CD4-positive, alpha-beta memory T cell (primary cell): ENCODE measurements around the gene RPE65. TPM values are rescaled to one million over a fixed set of nuclear protein-coding genes. Genes with fewer than 3 reads are reported as not detected.
"Not testable (repeated sequence)": the region's sequence is repeated elsewhere in the genome, so short reads cannot be mapped to it uniquely, and the experiment has no call there.

Experiments
- CTCF ChIA-PET: fragments of 350-600 bp; sonication (Branson Sonifier 250); formaldehyde crosslinking; loops from one replicate; lab custom pipeline; 2021; ENCODE audit warnings: inconsistent platforms; ENCODE audit not compliant: partially characterized antibody; lab: Charles Lee
- POLR2A ChIA-PET: fragments of 350-600 bp; sonication (Branson Sonifier 250); formaldehyde crosslinking; loops from one replicate; lab custom pipeline; 2021; ENCODE audit not compliant: partially characterized antibody; lab: Charles Lee
- DNase-seq, 5 donors: peaks; one replicate each; pipeline versions ENCODE4 v3.0.0 to v3.0.0-alpha.2; 2020 to 2022; ENCODE audit warnings: mixed read lengths in 1 of 5
- H3K27ac ChIP-seq: one replicate; pipeline ENCODE4 v1.7.0; 2013; ENCODE audit warnings: low read depth, low read length
- H3K27me3 ChIP-seq: 2 replicates; pipeline ENCODE4 v1.7.0; 2013; ENCODE audit warnings: mild to moderate bottlenecking, low read length, moderate library complexity; ENCODE audit not compliant: insufficient read depth
- H3K36me3 ChIP-seq: 2 replicates; pipeline ENCODE4 v1.7.0; 2013; ENCODE audit warnings: mild to moderate bottlenecking, low read length, moderate library complexity; ENCODE audit not compliant: insufficient read depth
- H3K4me1 ChIP-seq: 2 replicates; pipeline ENCODE4 v1.7.0; 2013; ENCODE audit warnings: mild to moderate bottlenecking, low read length, moderate library complexity; ENCODE audit not compliant: insufficient read depth
- H3K4me3 ChIP-seq, 2 donors: one replicate each; pipeline ENCODE4 v1.7.0; 2013; ENCODE audit warnings: low read length in 2 of 2, mild to moderate bottlenecking in 1 of 2
- H3K9me3 ChIP-seq, 2 donors: one replicate each; pipeline ENCODE4 v1.7.0; 2013; ENCODE audit warnings: low read length in 2 of 2, control low read depth in 1 of 2; ENCODE audit not compliant: control insufficient read depth in 1 of 2
- H3K27ac Mint-ChIP-seq, 7 donors: one replicate each; pipeline ENCODE4 v1.8.0; 2020 to 2021; ENCODE audit warnings: mixed read lengths in 7 of 7, mild to moderate bottlenecking in 6 of 7, inconsistent platforms in 3 of 7, moderate library complexity in 3 of 7
- H3K27me3 Mint-ChIP-seq, 2 donors: one replicate each; pipeline ENCODE4 v1.8.0; 2020 to 2021; ENCODE audit warnings: mixed read lengths in 2 of 2
- H3K36me3 Mint-ChIP-seq, 2 donors: one replicate each; pipeline ENCODE4 v1.8.0; 2020 to 2021; ENCODE audit warnings: mixed read lengths in 2 of 2, inconsistent platforms in 1 of 2, mild to moderate bottlenecking in 1 of 2
- H3K4me1 Mint-ChIP-seq, 4 donors: one replicate each; pipeline ENCODE4 v1.8.0; 2020 to 2021; ENCODE audit warnings: mixed read lengths in 4 of 4, mild to moderate bottlenecking in 1 of 4
- H3K4me3 Mint-ChIP-seq, 8 donors: one replicate each; pipeline ENCODE4 v1.8.0; 2020 to 2021; ENCODE audit warnings: mixed read lengths in 8 of 8, mild to moderate bottlenecking in 7 of 8, moderate library complexity in 6 of 8, inconsistent platforms in 3 of 8
- H3K9me3 Mint-ChIP-seq, 8 donors: one replicate each; pipeline ENCODE4 v1.8.0; 2020 to 2021; ENCODE audit warnings: mixed read lengths in 8 of 8, mild to moderate bottlenecking in 5 of 8, inconsistent platforms in 3 of 8, moderate library complexity in 1 of 8
- intact Hi-C: fragments of 100-400 bp; cut with micrococcal nuclease; formaldehyde crosslinking; loops from one replicate; pipeline ENCODE4 v1.15.1; 2023
- polyA plus RNA-seq, 2 donors: library from polyadenylated mRNA; unstranded; fragments of 300-500 nt; fragmentation: Illumina TruSeq; gene quantifications; one replicate each; pipeline ENCODE4 v1.2.3, GENCODE V29; 2021
- total RNA-seq, 2 experiments: library from RNA; stranded (reverse); gene quantifications; one replicate each; pipeline ENCODE4 v1.2.3, GENCODE V29; 2021

Gene RPE65
- total and polyA plus RNA-seq, 4 experiments from 2014 or later, result not detected

DNA sequence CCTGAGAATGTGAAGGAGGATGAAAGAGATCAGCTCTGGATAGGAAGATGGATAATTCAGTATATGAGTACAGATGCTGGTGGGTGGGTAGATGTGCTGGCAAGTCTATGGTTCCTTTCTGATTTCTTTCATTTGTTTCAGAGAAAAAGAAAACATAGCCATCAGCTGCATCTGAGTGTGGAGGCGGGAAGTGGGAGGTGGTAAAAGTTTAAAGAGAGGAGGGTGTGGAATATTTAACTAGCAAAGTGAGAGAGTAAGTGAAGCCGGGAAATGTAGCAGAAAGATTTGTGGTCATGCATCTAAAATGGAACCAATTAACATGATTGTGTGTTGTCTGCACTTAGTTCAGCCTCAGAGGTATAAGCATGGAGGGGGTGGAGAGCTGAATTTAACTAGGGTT lies 16.4 kb downstream of the RPE65 start:
- intact Hi-C loops, result no loop called here
- ChIA-PET POLR2A (no interaction called here), CTCF (no interaction called here)

DNA sequence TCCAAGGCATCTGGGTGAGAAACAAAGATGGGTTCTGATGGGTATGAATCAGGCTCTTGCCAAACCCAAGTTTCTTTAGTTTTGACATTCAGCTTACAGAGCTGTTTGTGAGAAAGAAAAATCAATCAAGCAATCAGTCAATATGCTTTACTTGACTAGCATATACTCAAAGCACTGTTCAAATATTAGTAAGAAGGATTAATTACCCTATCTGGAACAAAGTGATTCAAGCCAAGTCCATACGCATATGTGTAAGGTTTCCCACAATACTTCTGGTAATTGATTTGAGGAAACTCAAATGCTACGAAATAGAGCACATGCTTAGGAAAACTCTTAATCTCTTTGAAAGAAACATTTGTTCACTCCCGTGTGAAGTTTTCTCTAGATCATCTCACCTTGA lies 18.7 kb downstream of the RPE65 start:
- Histone ChIP-seq H3K9me3 (no peaks in the 10 kb centered on the region), H3K27me3 (no peaks in the 10 kb centered on the region), H3K4me1 (no peaks in the 10 kb centered on the region), H3K4me3 (no peak overlapping the region), H3K36me3 (no peaks in the 10 kb centered on the region), H3K27ac (no peak overlapping the region)
- CTCF ChIA-PET, result no interaction called here
- intact Hi-C loops, result no loop called here
- no peak for DNase-seq
- Mint-ChIP-seq H3K27ac (no peak overlapping the region), H3K4me3 (no peak overlapping the region), H3K27me3 (peaks cover 0 to 2% of the 10 kb centered on the region in 2 donors), H3K4me1 (no peaks in the 10 kb centered on the region), H3K36me3 (no peaks in the 10 kb centered on the region), H3K9me3 (no peaks in the 10 kb centered on the region)
- POLR2A ChIA-PET, result no interaction called here

More for the DNA sequence above, 16.4 kb downstream of the RPE65 start:
- no peak for DNase-seq
- H3K36me3 Mint-ChIP-seq, result no peaks in the 10 kb centered on the region
- no peak overlapping the region for H3K4me3 Mint-ChIP-seq
- H3K27me3 Mint-ChIP-seq, result peaks cover 0 to 2% of the 10 kb centered on the region in 2 donors
- no peaks in the 10 kb centered on the region for H3K4me1 Mint-ChIP-seq
- H3K9me3 Mint-ChIP-seq, result no peaks in the 10 kb centered on the region
- Histone ChIP-seq H3K27ac (no peak overlapping the region), H3K36me3 (no peaks in the 10 kb centered on the region), H3K4me1 (no peaks in the 10 kb centered on the region), H3K9me3 (no peaks in the 10 kb centered on the region), H3K4me3 (no peak overlapping the region), H3K27me3 (no peaks in the 10 kb centered on the region)
- no peak overlapping the region for H3K27ac Mint-ChIP-seq

DNA sequence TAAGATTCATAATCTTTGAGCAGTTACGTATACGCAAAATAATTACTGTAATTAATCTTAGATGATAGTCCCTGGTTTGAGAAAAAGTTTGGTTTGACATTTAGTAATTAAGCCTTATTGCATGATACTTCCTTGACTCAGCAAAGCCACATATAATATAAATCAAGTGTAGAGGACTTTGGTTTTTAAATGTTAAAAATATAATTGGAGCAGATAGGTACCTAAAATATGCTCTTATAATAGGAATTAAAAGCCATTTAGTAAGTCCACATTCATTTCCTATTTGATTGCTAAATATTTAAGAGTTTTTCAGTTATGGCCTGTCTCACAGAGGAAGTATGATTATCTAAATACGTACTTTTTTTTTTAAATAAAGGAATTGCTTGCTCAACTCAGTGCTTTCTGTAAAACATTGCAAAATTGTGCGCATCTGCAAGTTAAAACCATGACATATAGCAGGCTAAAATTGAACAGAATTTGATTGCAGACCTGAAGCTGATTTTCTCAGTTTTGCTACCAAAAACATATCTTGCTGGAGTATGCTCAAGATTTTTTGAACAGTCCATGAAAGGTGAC lies 20.4 kb downstream of the RPE65 start:
- H3K36me3 ChIP-seq, result no peaks in the 10 kb centered on the region
- H3K27me3 Mint-ChIP-seq, result peaks cover 0 to 2% of the 10 kb centered on the region in 2 donors
- H3K9me3 ChIP-seq, result no peaks in the 10 kb centered on the region
- no peaks in the 10 kb centered on the region for H3K27me3 ChIP-seq
- H3K27ac ChIP-seq, result no peak overlapping the region
- no peak overlapping the region for H3K4me3 ChIP-seq
- H3K36me3 Mint-ChIP-seq, result no peaks in the 10 kb centered on the region
- H3K4me1 ChIP-seq, result no peaks in the 10 kb centered on the region
- POLR2A ChIA-PET, result no interaction called here
- H3K27ac Mint-ChIP-seq, result no peak overlapping the region
- DNase-seq, result no peak
- H3K4me1 Mint-ChIP-seq, result no peaks in the 10 kb centered on the region
- no peak overlapping the region for H3K4me3 Mint-ChIP-seq
- intact Hi-C loops, result no loop called here
- H3K9me3 Mint-ChIP-seq, result no peaks in the 10 kb centered on the region
- CTCF ChIA-PET, result no interaction called here

DNA sequence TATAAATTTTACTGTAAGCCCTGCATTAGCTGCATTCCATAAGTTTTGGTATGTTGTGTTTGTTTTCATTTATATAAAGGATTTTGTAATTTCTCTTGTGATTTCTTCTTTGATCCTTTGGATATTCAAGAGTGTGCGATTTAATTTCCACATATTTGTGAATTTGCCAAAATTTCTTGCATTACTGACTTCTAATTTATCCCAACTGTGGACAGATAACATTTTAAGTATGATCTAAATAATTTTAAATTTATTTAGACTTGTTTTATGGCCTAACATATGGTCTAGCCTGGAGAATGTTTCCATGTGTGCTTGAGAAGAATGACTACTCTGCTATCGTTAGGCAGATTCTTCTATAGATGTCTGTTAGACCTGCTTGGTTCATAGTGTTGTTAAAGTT lies 23.2 kb downstream of the RPE65 start:
- POLR2A ChIA-PET, result no interaction called here
- Mint-ChIP-seq H3K36me3 (no peaks in the 10 kb centered on the region), H3K9me3 (peaks cover 0 to 2% (median 0%) of the 10 kb centered on the region in 8 donors), H3K27me3 (peaks cover 0 to 2% of the 10 kb centered on the region in 2 donors), H3K4me3 (no peak overlapping the region), H3K27ac (no peak overlapping the region), H3K4me1 (no peaks in the 10 kb centered on the region)
- no peaks in the 10 kb centered on the region for H3K4me1 ChIP-seq
- CTCF ChIA-PET, result no interaction called here
- no peak overlapping the region for H3K4me3 ChIP-seq
- H3K27ac ChIP-seq, result no peak overlapping the region
- H3K27me3 ChIP-seq, result no peaks in the 10 kb centered on the region
- no peaks in the 10 kb centered on the region for H3K9me3 ChIP-seq
- no peaks in the 10 kb centered on the region for H3K36me3 ChIP-seq
- no peak for DNase-seq
- intact Hi-C loops, result no loop called here

DNA sequence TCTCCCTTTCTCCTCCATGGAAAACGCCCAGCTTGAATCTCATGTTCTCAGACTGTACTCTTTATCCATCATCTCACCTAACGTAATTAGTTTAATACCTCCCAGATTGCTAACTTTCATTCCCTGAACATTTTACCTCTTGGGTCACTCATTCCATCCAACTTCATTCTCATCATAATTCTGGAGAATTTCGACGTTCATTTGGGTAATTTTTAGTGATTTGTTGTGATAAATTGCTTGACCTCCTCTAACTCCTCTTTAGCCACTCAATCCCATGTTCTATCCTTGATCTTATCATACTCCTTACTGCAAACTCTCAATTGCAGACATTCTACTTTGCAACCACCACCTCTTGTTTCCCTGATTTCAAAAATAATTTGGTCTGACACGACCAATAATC lies 28.4 kb downstream of the RPE65 start:
- Histone ChIP-seq H3K4me3 (no peak overlapping the region), H3K4me1 (no peaks in the 10 kb centered on the region), H3K27me3 (no peaks in the 10 kb centered on the region), H3K27ac (no peak overlapping the region), H3K36me3 (no peaks in the 10 kb centered on the region), H3K9me3 (no peaks in the 10 kb centered on the region)
- H3K9me3 Mint-ChIP-seq, result peaks cover 0 to 3% (median 0%) of the 10 kb centered on the region in 8 donors
- CTCF ChIA-PET, result no interaction called here
- no peak overlapping the region for H3K27ac Mint-ChIP-seq
- H3K4me3 Mint-ChIP-seq, result no peak overlapping the region
- DNase-seq, result no peak
- no peaks in the 10 kb centered on the region for H3K4me1 Mint-ChIP-seq
- peaks cover 0 to 5% of the 10 kb centered on the region in 2 donors for H3K27me3 Mint-ChIP-seq
- H3K36me3 Mint-ChIP-seq, result no peaks in the 10 kb centered on the region
- POLR2A ChIA-PET, result no interaction called here
- intact Hi-C loops, result no loop called here

DNA sequence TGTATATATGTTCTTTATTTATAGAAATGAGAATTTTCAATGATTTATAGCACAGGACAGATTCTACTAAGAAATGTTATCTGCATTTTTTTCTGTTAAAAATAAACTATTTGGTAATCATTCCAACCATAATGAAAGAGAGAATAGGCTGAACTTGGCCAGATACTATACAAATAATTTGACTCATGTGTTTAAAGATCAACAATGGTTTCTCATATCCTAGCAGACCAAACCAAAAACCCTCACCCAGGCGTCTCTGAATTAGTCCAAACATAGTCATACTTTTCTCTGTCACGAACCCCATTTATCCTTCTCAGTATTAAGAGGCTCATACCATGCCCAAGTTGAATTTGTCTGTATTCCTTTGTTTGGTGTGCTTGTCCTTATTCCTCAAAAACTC lies 40.3 kb downstream of the RPE65 start:
- H3K4me3 Mint-ChIP-seq, result no peak overlapping the region
- DNase-seq, result no peak
- Histone ChIP-seq H3K27ac (no peak overlapping the region), H3K36me3 (no peaks in the 10 kb centered on the region), H3K4me1 (no peaks in the 10 kb centered on the region), H3K27me3 (no peaks in the 10 kb centered on the region), H3K4me3 (no peak overlapping the region), H3K9me3 (no peaks in the 10 kb centered on the region)
- H3K4me1 Mint-ChIP-seq, result no peaks in the 10 kb centered on the region
- H3K9me3 Mint-ChIP-seq, result peaks cover 0 to 2% (median 0%) of the 10 kb centered on the region in 8 donors
- no peaks in the 10 kb centered on the region for H3K36me3 Mint-ChIP-seq
- intact Hi-C loops, result no loop called here
- CTCF ChIA-PET, result no interaction called here
- H3K27ac Mint-ChIP-seq, result no peak overlapping the region
- POLR2A ChIA-PET, result no interaction called here
- peaks cover 0 to 2% of the 10 kb centered on the region in 2 donors for H3K27me3 Mint-ChIP-seq

DNA sequence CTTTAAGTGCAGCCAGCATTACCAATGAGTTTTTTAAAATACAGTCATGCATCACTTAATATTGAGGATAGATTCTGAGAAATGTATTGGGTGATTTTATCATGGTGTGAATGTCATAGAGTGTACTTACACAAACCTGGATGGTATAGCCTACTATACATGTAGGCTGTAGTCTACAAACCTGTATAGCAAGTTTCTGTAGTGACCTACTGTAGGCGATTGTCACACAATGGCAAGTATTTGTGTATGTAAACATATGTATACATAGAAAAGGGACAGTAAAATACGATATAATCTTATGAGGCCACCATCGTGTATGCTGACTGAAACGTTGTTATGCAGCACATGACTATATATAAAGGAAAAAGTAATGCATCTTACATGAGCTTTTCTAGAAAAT lies 48.2 kb downstream of the RPE65 start:
- POLR2A ChIA-PET, result no interaction called here
- no peak overlapping the region for H3K4me3 Mint-ChIP-seq

DNA sequence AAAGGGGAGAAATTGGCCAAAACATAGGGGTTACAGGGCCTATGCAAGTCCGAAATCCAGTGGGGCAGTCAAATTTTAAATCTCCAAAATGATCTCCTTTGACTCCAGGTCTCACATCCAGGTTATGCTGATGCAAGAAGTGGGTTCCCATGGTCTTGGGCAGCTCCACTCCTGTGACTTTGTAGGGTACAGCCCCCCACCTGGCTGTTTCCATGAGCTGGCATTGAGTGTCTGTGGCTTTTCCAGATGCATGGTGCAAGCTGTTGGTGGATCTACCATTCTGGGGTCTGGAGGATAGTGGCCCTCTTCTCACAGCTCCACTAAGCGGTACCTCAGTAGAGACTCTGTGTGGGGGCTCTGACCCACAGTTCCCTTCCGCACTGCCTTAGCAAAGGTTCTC lies 54.2 kb downstream of the RPE65 start:
- H3K27me3 ChIP-seq, POLR2A ChIA-PET, H3K4me3 ChIP-seq, H3K27me3 Mint-ChIP-seq, H3K36me3 Mint-ChIP-seq, CTCF ChIA-PET, H3K9me3 Mint-ChIP-seq, H3K4me1 ChIP-seq, H3K4me1 Mint-ChIP-seq, H3K27ac ChIP-seq, intact Hi-C loops, H3K27ac Mint-ChIP-seq, H3K36me3 ChIP-seq, H3K9me3 ChIP-seq, H3K4me3 Mint-ChIP-seq, DNase-seq: not testable (repeated sequence)

More for the DNA sequence above, 48.2 kb downstream of the RPE65 start:
- DNase-seq, result no peak
- H3K36me3 Mint-ChIP-seq, result no peaks in the 10 kb centered on the region
- Histone ChIP-seq H3K27me3 (no peaks in the 10 kb centered on the region), H3K36me3 (no peaks in the 10 kb centered on the region), H3K4me3 (no peak overlapping the region), H3K27ac (no peak overlapping the region), H3K9me3 (no peaks in the 10 kb centered on the region), H3K4me1 (no peaks in the 10 kb centered on the region)
- intact Hi-C loops, result no loop called here
- peaks cover 0 to 4% (median under 1%) of the 10 kb centered on the region in 8 donors for H3K9me3 Mint-ChIP-seq
- H3K27me3 Mint-ChIP-seq, result peaks cover 0 to 5% of the 10 kb centered on the region in 2 donors
- CTCF ChIA-PET, result no interaction called here
- H3K27ac Mint-ChIP-seq, result no peak overlapping the region
- H3K4me1 Mint-ChIP-seq, result no peaks in the 10 kb centered on the region
